Astrocyte of the spinal cord (primary cell): ENCODE data around the gene ZIM2.

Source experiments
- DNase-seq: peaks from one replicate; pipeline ENCODE4 v3.0.0; 2011; ENCODE audit warnings: low read depth, low spot score
- H3K4me3 ChIP-seq: 2 replicates; pipeline ENCODE4 v1.5.1; 2011; ENCODE audit warnings: low read depth, mild to moderate bottlenecking, low read length, moderate library complexity
- in situ Hi-C: cut with HindIII; loops from 2 replicates; pipeline ENCODE4 v1.10.0; 2017; ENCODE audit warnings: low sequenced_read_pairs
- TF ChIP-seq, protein P1 (sequence below): IDR thresholded peaks from 2 replicates; pipeline ENCODE4 v1.5.1; 2012; ENCODE audit warnings: low read depth, mild to moderate bottlenecking, low read length, inconsistent platforms

Gene ZIM2

DNA sequence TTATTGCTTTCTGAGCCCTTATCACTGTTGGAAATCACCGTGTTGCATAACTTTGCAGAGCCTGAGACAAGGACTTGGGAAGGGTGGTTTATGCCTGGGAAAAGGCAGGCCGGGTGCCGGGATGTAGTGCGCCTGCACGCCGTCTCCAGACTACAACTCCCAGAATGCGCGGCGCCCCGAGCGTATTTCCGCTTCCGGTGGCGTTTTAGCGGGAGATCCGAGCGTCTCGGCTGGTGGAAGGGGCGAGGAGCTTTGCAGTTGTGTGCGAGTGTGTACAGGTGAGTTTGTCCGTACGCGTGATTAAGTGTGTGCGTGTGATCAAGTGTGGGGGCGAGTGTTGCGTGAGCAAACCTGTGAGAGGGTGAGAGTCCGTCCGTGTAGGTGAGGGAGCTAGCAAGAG lies 75.4 kb downstream of the ZIM2 start:
- TF ChIP-seq, protein P1, sequence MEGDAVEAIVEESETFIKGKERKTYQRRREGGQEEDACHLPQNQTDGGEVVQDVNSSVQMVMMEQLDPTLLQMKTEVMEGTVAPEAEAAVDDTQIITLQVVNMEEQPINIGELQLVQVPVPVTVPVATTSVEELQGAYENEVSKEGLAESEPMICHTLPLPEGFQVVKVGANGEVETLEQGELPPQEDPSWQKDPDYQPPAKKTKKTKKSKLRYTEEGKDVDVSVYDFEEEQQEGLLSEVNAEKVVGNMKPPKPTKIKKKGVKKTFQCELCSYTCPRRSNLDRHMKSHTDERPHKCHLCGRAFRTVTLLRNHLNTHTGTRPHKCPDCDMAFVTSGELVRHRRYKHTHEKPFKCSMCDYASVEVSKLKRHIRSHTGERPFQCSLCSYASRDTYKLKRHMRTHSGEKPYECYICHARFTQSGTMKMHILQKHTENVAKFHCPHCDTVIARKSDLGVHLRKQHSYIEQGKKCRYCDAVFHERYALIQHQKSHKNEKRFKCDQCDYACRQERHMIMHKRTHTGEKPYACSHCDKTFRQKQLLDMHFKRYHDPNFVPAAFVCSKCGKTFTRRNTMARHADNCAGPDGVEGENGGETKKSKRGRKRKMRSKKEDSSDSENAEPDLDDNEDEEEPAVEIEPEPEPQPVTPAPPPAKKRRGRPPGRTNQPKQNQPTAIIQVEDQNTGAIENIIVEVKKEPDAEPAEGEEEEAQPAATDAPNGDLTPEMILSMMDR: no peak
- no peak for DNase-seq
- no peak overlapping the region for H3K4me3 ChIP-seq
- in situ Hi-C loops: no loop called here

GRCh38 chr19:56764196-56764695 lies 76.3 kb downstream of the ZIM2 start:
- in situ Hi-C loops: no loop called here
- DNase-seq: no peak
- TF ChIP-seq, protein P1: no peak
- H3K4me3 ChIP-seq: no peak overlapping the region

DNA sequence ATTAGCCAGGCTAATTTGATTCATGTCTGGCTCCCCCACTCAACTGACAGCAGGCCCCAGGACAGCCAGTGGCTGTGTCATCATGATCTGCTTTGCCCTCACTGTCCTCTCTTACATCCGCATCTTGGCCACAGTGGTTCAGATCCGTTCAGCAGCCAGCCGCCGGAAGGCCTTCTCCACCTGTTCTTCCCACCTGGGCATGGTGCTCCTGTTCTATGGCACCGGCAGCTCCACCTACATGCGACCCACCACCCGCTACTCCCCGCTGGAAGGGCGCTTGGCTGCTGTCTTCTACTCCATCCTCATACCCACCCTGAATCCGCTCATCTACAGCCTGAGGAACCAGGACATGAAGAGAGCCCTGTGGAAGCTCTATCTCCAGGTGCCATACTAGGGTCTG lies 79.7 kb downstream of the ZIM2 start:
- DNase-seq: no peak
- H3K4me3 ChIP-seq: no peak overlapping the region
- in situ Hi-C loops: no loop called here
- TF ChIP-seq, protein P1: no peak

- TF ChIP-seq, protein P1: no peak
- no peak overlapping the region for H3K4me3 ChIP-seq
- in situ Hi-C loops: no loop called here
- DNase-seq: no peak
These were observed 81.0 kb downstream of the ZIM2 start for GRCh38 chr19:56759531-56759930.

DNA sequence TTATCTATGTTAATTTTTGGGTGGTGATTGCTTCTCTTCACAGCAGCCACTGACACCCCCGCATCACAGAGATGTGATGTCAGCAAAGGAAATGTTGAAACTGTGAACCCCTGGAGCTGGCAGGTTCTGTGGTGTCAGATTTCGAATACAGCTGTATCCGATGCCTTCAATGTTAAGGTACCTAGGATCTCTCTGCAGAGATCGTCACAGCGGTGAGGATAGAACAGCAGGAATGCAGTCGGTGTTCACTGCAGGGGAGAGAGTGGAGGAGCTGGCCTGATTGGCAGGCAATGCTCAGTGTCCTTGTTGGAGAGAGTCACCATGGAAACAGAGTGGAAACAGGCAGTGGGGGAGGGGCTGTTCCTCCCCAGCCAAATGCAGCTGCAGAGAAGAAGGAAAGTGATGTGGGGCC lies 89.4 kb downstream of the ZIM2 start:
- DNase-seq: no peak
- no peak overlapping the region for H3K4me3 ChIP-seq
- in situ Hi-C loops: no loop called here
- TF ChIP-seq, protein P1: no peak

DNA sequence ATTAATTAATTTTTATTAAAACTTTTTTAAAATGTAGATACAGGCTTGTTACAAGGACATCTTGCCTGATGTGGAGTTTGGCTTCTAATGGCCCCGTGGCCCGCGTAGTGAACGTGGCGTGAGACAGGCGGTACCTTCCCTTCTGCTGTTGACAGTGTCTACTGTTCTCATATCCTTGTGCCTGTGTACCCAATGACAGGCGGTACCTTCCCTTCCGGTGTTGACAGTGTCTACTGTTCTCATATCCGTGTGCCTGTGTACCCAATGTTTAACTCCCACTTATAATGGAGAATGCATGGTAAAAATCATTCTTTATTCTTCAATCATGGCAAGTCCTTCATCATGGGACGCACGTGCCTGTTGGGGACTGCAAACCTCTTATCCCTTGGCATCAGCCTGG lies 89.9 kb downstream of the ZIM2 start:
- no peak overlapping the region for H3K4me3 ChIP-seq
- in situ Hi-C loops: no loop called here
- TF ChIP-seq, protein P1: no peak
- no peak for DNase-seq

DNA sequence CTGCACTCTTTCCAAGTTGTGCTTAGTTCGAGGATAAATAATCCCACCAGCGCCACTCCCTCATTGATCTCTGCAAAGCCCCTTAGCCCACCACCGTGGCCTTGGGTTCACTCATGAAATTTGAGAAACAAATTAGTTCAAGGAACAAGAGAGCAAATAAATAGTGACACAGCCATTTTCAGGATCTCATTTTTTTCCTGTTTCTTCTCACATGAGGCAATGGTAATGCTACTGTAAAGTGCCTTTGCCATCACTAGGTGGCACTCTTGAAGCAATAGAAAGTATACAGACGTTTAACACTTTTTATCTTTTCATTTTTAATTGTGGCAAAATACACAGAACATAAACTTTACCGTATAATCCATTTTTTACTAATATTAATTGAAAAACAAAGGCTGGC lies 92.1 kb downstream of the ZIM2 start:
- TF ChIP-seq, protein P1: no peak
- no peak overlapping the region for H3K4me3 ChIP-seq
- in situ Hi-C loops: no loop called here
- DNase-seq: no peak
